Measurements from ENCODE around the gene HHAT. TPM values are rescaled to one million over a fixed set of nuclear protein-coding genes. Genes with fewer than 3 reads are reported as not detected.

The HHAT gene
- total RNA-seq, 1 donor from 2014 or later: 11.4 TPM

DNA sequence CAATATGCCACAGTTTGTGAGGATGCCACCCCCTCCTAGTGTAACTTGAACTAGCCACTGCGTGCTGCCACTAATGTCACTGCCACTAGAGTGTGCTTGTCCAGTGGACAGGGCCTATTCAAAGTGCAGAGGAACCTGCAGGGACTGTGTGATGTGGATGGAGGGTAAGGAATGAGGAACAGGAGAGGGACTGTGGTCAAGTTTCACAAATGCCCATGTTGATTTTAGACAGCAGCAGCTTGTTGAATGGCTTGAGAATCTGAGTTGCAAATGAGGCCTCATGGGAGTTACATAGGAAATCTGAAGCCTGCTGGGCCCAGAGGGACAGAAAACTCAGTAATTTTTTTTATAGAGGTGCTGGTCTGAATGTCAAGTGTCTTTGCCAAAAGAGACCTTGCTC lies 112.3 kb downstream of the HHAT start:
- Mint-ChIP-seq H3K4me1 (ENCODE audit: low read depth, unreplicated experiment) (peaks cover 50% of the 10 kb centered on the region), H3K27me3 (ENCODE audit: low read depth, unreplicated experiment) (no peaks in the 10 kb centered on the region), H3K4me3 (ENCODE audit: unreplicated experiment) (peak overlapping the region; percentile 69), H3K27ac (ENCODE audit: unreplicated experiment) (no peak overlapping the region), H3K36me3 (ENCODE audit: low read depth, unreplicated experiment) (no peaks in the 10 kb centered on the region), H3K9me3 (ENCODE audit: unreplicated experiment) (peaks cover 5% of the 10 kb centered on the region)
- Histone ChIP-seq H2AFZ (ENCODE audit: low read depth, low read length) (no peak overlapping the region), H4K20me1 (ENCODE audit: insufficient read depth, low read length) (no peaks in the 10 kb centered on the region), H3K9me3 (ENCODE audit: insufficient read depth, low read depth, low read length) (no peaks in the 10 kb centered on the region), H3K4me2 (ENCODE audit: low read length) (no peak overlapping the region), H3K4me1 (ENCODE audit: insufficient read depth, low read length) (peaks cover 34% of the 10 kb centered on the region), H3K27me3 (ENCODE audit: insufficient read depth, low read length) (no peaks in the 10 kb centered on the region), H3K9ac (ENCODE audit: low read length) (no peak overlapping the region), H3K4me3 (ENCODE audit: insufficient read depth, low read depth, low read length) (no peak overlapping the region), H3K79me2 (ENCODE audit: insufficient read depth, low read length) (no peaks in the 10 kb centered on the region), H3K27ac (ENCODE audit: low read depth, low read length) (no peak overlapping the region), H3K36me3 (ENCODE audit: insufficient read depth, low read length) (no peaks in the 10 kb centered on the region)
- FAIRE-seq (no peak), DNase-seq (ENCODE audit: low read depth) (no peak)
- no peak for TF ChIP-seq EZH2 (IDR thresholded peaks at IDR 0.05; ENCODE audit: insufficient read depth, low read length)
- TF ChIP-seq, protein P1, sequence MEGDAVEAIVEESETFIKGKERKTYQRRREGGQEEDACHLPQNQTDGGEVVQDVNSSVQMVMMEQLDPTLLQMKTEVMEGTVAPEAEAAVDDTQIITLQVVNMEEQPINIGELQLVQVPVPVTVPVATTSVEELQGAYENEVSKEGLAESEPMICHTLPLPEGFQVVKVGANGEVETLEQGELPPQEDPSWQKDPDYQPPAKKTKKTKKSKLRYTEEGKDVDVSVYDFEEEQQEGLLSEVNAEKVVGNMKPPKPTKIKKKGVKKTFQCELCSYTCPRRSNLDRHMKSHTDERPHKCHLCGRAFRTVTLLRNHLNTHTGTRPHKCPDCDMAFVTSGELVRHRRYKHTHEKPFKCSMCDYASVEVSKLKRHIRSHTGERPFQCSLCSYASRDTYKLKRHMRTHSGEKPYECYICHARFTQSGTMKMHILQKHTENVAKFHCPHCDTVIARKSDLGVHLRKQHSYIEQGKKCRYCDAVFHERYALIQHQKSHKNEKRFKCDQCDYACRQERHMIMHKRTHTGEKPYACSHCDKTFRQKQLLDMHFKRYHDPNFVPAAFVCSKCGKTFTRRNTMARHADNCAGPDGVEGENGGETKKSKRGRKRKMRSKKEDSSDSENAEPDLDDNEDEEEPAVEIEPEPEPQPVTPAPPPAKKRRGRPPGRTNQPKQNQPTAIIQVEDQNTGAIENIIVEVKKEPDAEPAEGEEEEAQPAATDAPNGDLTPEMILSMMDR (IDR thresholded peaks at IDR 0.05; ENCODE audit: insufficient read depth, low read depth, low read length): no peak

- Histone ChIP-seq H3K9me3 (ENCODE audit: insufficient read depth, low read depth, low read length) (no peaks in the 10 kb centered on the region), H4K20me1 (ENCODE audit: insufficient read depth, low read length) (no peaks in the 10 kb centered on the region), H3K27ac (ENCODE audit: low read depth, low read length) (no peak overlapping the region), H3K27me3 (ENCODE audit: insufficient read depth, low read length) (no peaks in the 10 kb centered on the region), H3K4me1 (ENCODE audit: insufficient read depth, low read length) (peaks cover 14% of the 10 kb centered on the region), H3K9ac (ENCODE audit: low read length) (no peak overlapping the region), H3K4me2 (ENCODE audit: low read length) (no peak overlapping the region), H3K4me3 (ENCODE audit: insufficient read depth, low read depth, low read length) (no peak overlapping the region), H3K36me3 (ENCODE audit: insufficient read depth, low read length) (no peaks in the 10 kb centered on the region), H2AFZ (ENCODE audit: low read depth, low read length) (no peak overlapping the region), H3K79me2 (ENCODE audit: insufficient read depth, low read length) (no peaks in the 10 kb centered on the region)
- TF ChIP-seq, protein P1 (IDR thresholded peaks at IDR 0.05; ENCODE audit: insufficient read depth, low read depth, low read length): no peak
- no peak for TF ChIP-seq EZH2 (IDR thresholded peaks at IDR 0.05; ENCODE audit: insufficient read depth, low read length)
- DNase-seq (ENCODE audit: low read depth) (no peak), FAIRE-seq (no peak)
- no peaks in the 10 kb centered on the region for H3K9me3 Mint-ChIP-seq (ENCODE audit: unreplicated experiment)
- H3K27me3 Mint-ChIP-seq (ENCODE audit: low read depth, unreplicated experiment): no peaks in the 10 kb centered on the region
- peaks cover 2% of the 10 kb centered on the region for H3K36me3 Mint-ChIP-seq (ENCODE audit: low read depth, unreplicated experiment)
- peaks cover 29% of the 10 kb centered on the region for H3K4me1 Mint-ChIP-seq (ENCODE audit: low read depth, unreplicated experiment)
- H3K27ac Mint-ChIP-seq (ENCODE audit: unreplicated experiment): peak overlapping the region; percentile 38
- no peak overlapping the region for H3K4me3 Mint-ChIP-seq (ENCODE audit: unreplicated experiment)
These were observed 116.8 kb downstream of the HHAT start for GRCh38 chr1:210445485-210445884.

DNA sequence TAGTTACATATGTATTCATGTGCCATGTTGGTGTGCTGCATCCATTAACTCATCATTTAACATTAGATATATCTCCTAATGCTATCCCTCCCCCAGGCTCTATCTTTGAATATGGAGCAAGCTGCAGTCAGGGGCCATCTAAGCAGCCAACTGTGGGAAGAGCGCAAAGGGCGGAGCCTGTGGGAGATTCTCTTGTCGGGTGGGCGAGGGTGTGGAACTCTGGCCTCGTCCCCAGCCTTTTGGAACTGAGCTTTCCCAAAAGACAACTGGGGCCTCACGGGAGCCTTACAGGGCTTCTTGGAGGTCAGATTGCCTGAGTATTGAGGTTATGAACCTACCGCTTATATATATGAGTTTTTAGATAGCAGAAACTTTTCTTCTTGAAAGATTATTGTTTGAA lies 117.2 kb downstream of the HHAT start:
- no peak for DNase-seq (ENCODE audit: low read depth)
- Histone ChIP-seq H2AFZ (ENCODE audit: low read depth, low read length) (no peak overlapping the region), H3K79me2 (ENCODE audit: insufficient read depth, low read length) (no peaks in the 10 kb centered on the region), H4K20me1 (ENCODE audit: insufficient read depth, low read length) (no peaks in the 10 kb centered on the region), H3K36me3 (ENCODE audit: insufficient read depth, low read length) (no peaks in the 10 kb centered on the region), H3K4me2 (ENCODE audit: low read length) (peak overlapping the region; percentile 30), H3K9ac (ENCODE audit: low read length) (no peak overlapping the region), H3K4me3 (ENCODE audit: insufficient read depth, low read depth, low read length) (no peak overlapping the region), H3K9me3 (ENCODE audit: insufficient read depth, low read depth, low read length) (no peaks in the 10 kb centered on the region), H3K27me3 (ENCODE audit: insufficient read depth, low read length) (no peaks in the 10 kb centered on the region), H3K27ac (ENCODE audit: low read depth, low read length) (no peak overlapping the region), H3K4me1 (ENCODE audit: insufficient read depth, low read length) (peaks cover 10% of the 10 kb centered on the region)
- no peak overlapping the region for H3K4me3 Mint-ChIP-seq (ENCODE audit: unreplicated experiment)
- H3K9me3 Mint-ChIP-seq (ENCODE audit: unreplicated experiment): no peaks in the 10 kb centered on the region
- H3K27ac Mint-ChIP-seq (ENCODE audit: unreplicated experiment): peak overlapping the region; percentile 51
- FAIRE-seq: no peak
- H3K36me3 Mint-ChIP-seq (ENCODE audit: low read depth, unreplicated experiment): peaks cover 2% of the 10 kb centered on the region
- TF ChIP-seq EZH2 (IDR thresholded peaks at IDR 0.05; ENCODE audit: insufficient read depth, low read length): no peak
- TF ChIP-seq, protein P1 (IDR thresholded peaks at IDR 0.05; ENCODE audit: insufficient read depth, low read depth, low read length): no peak
- H3K27me3 Mint-ChIP-seq (ENCODE audit: low read depth, unreplicated experiment): no peaks in the 10 kb centered on the region
- H3K4me1 Mint-ChIP-seq (ENCODE audit: low read depth, unreplicated experiment): peaks cover 25% of the 10 kb centered on the region
